HepG2 (cell line): Measurements from ENCODE around the gene SNX9. TPM values are rescaled to one million over a fixed set of nuclear protein-coding genes. Genes with fewer than 3 reads are reported as not detected.

Experiments used
- NBN ChIP-seq: fragments of 450-650 bp; conservative IDR thresholded peaks from 2 replicates; pipeline ENCODE4 v1.6.1; 2017
- NFE2L2 ChIP-seq: fragments of 150-350 bp; IDR thresholded peaks from 2 replicates; pipeline ENCODE4 v1.6.1; 2014; ENCODE audit warnings: low read length
- NFRKB ChIP-seq: fragments of 450-650 bp; IDR thresholded peaks from 2 replicates; pipeline ENCODE4 v1.6.1; 2017
- PLRG1 ChIP-seq: fragments of 450-650 bp; conservative IDR thresholded peaks from 2 replicates; pipeline ENCODE4 v1.6.1; 2016
- POLR2A ChIP-seq, 2 experiments: IDR thresholded peaks; 2 replicates each; pipeline ENCODE4 v1.6.1; 2011; ENCODE audit warnings: low read depth in 2 of 2, low read length in 2 of 2, mild to moderate bottlenecking in 1 of 2, moderate library complexity in 1 of 2; ENCODE audit not compliant: insufficient read depth in 1 of 2
- RFXAP ChIP-seq: sonication (generic); formaldehyde crosslinking; IDR thresholded peaks from 2 replicates; pipeline ENCODE4 v1.4.0; 2020; ENCODE audit warnings: missing genetic modification reagents, borderline replicate concordance
- SAFB2 ChIP-seq: sonication (generic); formaldehyde crosslinking; IDR thresholded peaks from 2 replicates; pipeline ENCODE4 v1.5.1; 2020; ENCODE audit warnings: missing genetic modification reagents, low read depth, mild to moderate bottlenecking, borderline replicate concordance
- SNAI1 ChIP-seq: sonication (generic); formaldehyde crosslinking; IDR thresholded peaks from 2 replicates; pipeline ENCODE4 v1.5.0; 2020; ENCODE audit warnings: mild to moderate bottlenecking, missing genetic modification reagents, borderline replicate concordance
- SUZ12 ChIP-seq: fragments of 150-350 bp; IDR thresholded peaks from 2 replicates; pipeline ENCODE4 v1.6.1; 2014; ENCODE audit warnings: low read depth, low read length
- ZBTB10 ChIP-seq: sonication (generic); formaldehyde crosslinking; IDR thresholded peaks from 2 replicates; pipeline ENCODE4 v1.4.0; 2020; ENCODE audit warnings: missing genetic modification reagents, borderline replicate concordance
- ZBTB21 ChIP-seq: sonication (generic); formaldehyde crosslinking; IDR thresholded peaks from 2 replicates; pipeline ENCODE4 v1.4.0; 2020; ENCODE audit warnings: missing genetic modification reagents
- ZFP90 ChIP-seq: sonication (generic); formaldehyde crosslinking; IDR thresholded peaks from 2 replicates; pipeline ENCODE4 v1.8.0; 2022; ENCODE audit warnings: missing genetic modification reagents, mild to moderate bottlenecking, inconsistent platforms, borderline replicate concordance
- ZNF367 ChIP-seq: sonication (generic); formaldehyde crosslinking; IDR thresholded peaks from 2 replicates; pipeline ENCODE4 v1.4.0; 2020; ENCODE audit warnings: missing genetic modification reagents, borderline replicate concordance
- ZNF552 ChIP-seq: sonication (generic); formaldehyde crosslinking; IDR thresholded peaks from 2 replicates; pipeline ENCODE4 v1.9.0; 2022; ENCODE audit warnings: missing genetic modification reagents, mild to moderate bottlenecking, borderline replicate concordance
- ZNF768 ChIP-seq: sonication (generic); formaldehyde crosslinking; IDR thresholded peaks from 2 replicates; pipeline ENCODE4 v1.4.0; 2020; ENCODE audit warnings: missing genetic modification reagents
- ZSCAN21 ChIP-seq: sonication (generic); formaldehyde crosslinking; IDR thresholded peaks from 2 replicates; pipeline ENCODE4 v1.8.0; 2022; ENCODE audit warnings: mild to moderate bottlenecking, missing genetic modification reagents, moderate library complexity, borderline replicate concordance
- polyA plus RNA-seq, 8 experiments: library from polyadenylated mRNA; depleted of rRNA in 3 of 8; stranded (reverse) in 7 of 8; unstranded in 1 of 8; fragments of >200 nt; fragmentation: Illumina TruSeq in 4 of 8; extraction: Trizol in 4 of 8; gene quantifications; 2 replicates each; pipeline versions ENCODE4 v1.2.1 to v1.2.3, GENCODE V29; 2011 to 2016; ENCODE audit warnings: low read depth in 4 of 8, missing spikeins in 1 of 8, mixed read lengths in 1 of 8; ENCODE audit not compliant: insufficient read depth in 1 of 8
- total RNA-seq, 5 experiments: library from RNA; depleted of rRNA; stranded (reverse); fragments of >200 nt; fragmentation: Illumina TruSeq; extraction: Trizol; gene quantifications; 2 replicates each; pipeline ENCODE4 v1.2.3, GENCODE V29; 2016; ENCODE audit warnings: low read depth in 1 of 5
- TF ChIP-seq, protein P1 (sequence below): sonication (generic); formaldehyde crosslinking; IDR thresholded peaks from 2 replicates; pipeline ENCODE4 v1.5.0; 2020; ENCODE audit warnings: mild to moderate bottlenecking, missing genetic modification reagents, borderline replicate concordance
- TF ChIP-seq, protein P2 (sequence below): sonication (generic); formaldehyde crosslinking; IDR thresholded peaks from 2 replicates; pipeline ENCODE4 v1.4.0; 2020; ENCODE audit warnings: missing genetic modification reagents
- TF ChIP-seq, protein P3 (sequence below): sonication (generic); formaldehyde crosslinking; IDR thresholded peaks from 2 replicates; pipeline ENCODE4 v1.5.1; 2020; ENCODE audit warnings: missing genetic modification reagents, mild to moderate bottlenecking, borderline replicate concordance

SNX9 gene
- total and polyA plus RNA-seq, 2 of the 13 experiments (the other 11 are each of a cell fraction or from before 2014, with no cell fraction given) = 21.9 to 36.0 TPM

DNA sequence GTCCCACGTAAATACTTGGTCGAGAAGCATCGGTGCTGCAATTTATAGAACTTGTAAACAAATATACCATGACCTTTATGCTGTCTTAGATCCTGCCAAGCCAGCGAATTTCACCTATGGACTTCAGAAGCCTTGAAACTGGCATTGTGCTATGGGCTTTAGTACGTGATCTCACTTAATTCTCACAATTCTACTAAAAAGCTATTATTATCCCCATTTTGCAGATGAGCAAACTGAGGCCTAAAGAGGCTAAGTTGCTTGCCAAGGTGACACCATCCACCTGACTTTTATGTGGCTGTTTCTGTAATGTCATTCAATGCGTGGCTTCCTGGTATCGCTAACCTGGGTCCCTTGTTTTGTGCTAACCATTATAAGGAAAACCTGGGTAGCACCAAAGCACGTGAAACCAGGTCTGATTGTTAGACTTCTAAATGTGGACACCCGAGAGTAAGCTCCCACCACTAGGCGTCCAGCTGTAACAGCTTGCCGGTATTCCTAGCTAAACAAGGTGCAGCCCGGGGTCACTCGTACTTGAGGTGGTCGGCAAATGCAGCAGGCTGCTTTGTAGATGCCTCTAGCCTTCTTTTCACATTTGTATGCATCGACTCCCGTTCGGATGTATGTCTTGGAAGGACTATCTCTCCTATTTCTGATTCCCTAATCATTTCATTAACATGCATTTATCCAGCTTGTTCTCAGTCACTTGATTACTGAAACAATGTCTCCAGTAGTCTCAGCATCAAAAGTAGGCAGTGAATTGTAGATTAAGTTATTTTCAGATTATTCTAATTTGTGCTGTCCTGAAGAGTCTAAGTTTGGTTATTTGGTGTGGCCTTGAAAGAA is 159.7 kb downstream of the SNX9 start (continued):
- no peak for TF ChIP-seq NBN
- no peak for TF ChIP-seq ZNF552 (CRISPR knock-in tag)
- TF ChIP-seq PLRG1 = no peak
- TF ChIP-seq NFRKB = no peak
- no peak; the same call in 1 of the 2 replicates for TF ChIP-seq RFXAP
- no peak for TF ChIP-seq ZFP90 (CRISPR knock-in tag)
- no peak for TF ChIP-seq ZNF367
- TF ChIP-seq ZBTB10 (CRISPR knock-in tag) = no peak
- no peak for TF ChIP-seq SUZ12
- no peak for TF ChIP-seq ZSCAN21 (CRISPR knock-in tag)
- TF ChIP-seq ZBTB21 = no peak
- TF ChIP-seq SNAI1 = no peak
- TF ChIP-seq, protein P1, sequence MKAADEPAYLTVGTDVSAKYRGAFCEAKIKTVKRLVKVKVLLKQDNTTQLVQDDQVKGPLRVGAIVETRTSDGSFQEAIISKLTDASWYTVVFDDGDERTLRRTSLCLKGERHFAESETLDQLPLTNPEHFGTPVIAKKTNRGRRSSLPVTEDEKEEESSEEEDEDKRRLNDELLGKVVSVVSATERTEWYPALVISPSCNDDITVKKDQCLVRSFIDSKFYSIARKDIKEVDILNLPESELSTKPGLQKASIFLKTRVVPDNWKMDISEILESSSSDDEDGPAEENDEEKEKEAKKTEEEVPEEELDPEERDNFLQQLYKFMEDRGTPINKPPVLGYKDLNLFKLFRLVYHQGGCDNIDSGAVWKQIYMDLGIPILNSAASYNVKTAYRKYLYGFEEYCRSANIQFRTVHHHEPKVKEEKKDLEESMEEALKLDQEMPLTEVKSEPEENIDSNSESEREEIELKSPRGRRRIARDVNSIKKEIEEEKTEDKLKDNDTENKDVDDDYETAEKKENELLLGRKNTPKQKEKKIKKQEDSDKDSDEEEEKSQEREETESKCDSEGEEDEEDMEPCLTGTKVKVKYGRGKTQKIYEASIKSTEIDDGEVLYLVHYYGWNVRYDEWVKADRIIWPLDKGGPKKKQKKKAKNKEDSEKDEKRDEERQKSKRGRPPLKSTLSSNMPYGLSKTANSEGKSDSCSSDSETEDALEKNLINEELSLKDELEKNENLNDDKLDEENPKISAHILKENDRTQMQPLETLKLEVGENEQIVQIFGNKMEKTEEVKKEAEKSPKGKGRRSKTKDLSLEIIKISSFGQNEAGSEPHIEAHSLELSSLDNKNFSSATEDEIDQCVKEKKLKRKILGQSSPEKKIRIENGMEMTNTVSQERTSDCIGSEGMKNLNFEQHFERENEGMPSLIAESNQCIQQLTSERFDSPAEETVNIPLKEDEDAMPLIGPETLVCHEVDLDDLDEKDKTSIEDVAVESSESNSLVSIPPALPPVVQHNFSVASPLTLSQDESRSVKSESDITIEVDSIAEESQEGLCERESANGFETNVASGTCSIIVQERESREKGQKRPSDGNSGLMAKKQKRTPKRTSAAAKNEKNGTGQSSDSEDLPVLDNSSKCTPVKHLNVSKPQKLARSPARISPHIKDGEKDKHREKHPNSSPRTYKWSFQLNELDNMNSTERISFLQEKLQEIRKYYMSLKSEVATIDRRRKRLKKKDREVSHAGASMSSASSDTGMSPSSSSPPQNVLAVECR = peak; percentile 35; the same call in 1 of the 2 replicates
- TF ChIP-seq POLR2A (IDR thresholded peaks at IDR 0.05; ENCODE audit: insufficient read depth in 1 of 2, low read depth in 2 of 2, low read length in 2 of 2) = no peak; a peak in 1 of 4 replicates
- TF ChIP-seq, protein P2, sequence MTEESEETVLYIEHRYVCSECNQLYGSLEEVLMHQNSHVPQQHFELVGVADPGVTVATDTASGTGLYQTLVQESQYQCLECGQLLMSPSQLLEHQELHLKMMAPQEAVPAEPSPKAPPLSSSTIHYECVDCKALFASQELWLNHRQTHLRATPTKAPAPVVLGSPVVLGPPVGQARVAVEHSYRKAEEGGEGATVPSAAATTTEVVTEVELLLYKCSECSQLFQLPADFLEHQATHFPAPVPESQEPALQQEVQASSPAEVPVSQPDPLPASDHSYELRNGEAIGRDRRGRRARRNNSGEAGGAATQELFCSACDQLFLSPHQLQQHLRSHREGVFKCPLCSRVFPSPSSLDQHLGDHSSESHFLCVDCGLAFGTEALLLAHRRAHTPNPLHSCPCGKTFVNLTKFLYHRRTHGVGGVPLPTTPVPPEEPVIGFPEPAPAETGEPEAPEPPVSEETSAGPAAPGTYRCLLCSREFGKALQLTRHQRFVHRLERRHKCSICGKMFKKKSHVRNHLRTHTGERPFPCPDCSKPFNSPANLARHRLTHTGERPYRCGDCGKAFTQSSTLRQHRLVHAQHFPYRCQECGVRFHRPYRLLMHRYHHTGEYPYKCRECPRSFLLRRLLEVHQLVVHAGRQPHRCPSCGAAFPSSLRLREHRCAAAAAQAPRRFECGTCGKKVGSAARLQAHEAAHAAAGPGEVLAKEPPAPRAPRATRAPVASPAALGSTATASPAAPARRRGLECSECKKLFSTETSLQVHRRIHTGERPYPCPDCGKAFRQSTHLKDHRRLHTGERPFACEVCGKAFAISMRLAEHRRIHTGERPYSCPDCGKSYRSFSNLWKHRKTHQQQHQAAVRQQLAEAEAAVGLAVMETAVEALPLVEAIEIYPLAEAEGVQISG (CRISPR knock-in tag) = no peak
- no peak for TF ChIP-seq NFE2L2
- TF ChIP-seq ZNF768 (CRISPR knock-in tag) = no peak
- TF ChIP-seq, protein P3, sequence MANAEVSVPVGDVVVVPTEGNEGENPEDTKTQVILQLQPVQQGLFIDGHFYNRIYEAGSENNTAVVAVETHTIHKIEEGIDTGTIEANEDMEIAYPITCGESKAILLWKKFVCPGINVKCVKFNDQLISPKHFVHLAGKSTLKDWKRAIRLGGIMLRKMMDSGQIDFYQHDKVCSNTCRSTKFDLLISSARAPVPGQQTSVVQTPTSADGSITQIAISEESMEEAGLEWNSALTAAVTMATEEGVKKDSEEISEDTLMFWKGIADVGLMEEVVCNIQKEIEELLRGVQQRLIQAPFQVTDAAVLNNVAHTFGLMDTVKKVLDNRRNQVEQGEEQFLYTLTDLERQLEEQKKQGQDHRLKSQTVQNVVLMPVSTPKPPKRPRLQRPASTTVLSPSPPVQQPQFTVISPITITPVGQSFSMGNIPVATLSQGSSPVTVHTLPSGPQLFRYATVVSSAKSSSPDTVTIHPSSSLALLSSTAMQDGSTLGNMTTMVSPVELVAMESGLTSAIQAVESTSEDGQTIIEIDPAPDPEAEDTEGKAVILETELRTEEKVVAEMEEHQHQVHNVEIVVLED (CRISPR knock-in tag) = no peak
- no peak for TF ChIP-seq SAFB2 (CRISPR knock-in tag)
